ENCODE data around the gene TNFSF15.

TNFSF15 gene

DNA sequence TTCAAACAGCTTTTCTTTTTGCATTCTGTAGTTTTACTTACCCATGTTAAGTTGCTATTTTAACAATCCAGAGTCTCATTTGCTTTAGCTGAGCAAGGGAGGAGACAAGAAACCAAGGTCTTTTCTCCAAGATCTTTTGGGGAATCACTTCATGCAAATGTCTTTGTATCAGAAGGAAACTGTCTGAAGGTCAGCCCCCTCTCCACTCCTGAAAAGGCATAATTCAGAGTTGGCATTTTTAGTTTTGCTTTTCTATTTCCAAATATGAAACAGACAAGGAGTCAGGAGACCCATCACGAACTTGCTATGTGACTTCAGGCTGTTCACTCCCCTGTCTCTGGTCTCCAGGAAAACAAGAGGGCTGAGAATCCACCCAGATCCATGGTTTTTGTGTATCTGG is 12.3 kb upstream of the TNFSF15 start:
- ATAC-seq: no peak

DNA sequence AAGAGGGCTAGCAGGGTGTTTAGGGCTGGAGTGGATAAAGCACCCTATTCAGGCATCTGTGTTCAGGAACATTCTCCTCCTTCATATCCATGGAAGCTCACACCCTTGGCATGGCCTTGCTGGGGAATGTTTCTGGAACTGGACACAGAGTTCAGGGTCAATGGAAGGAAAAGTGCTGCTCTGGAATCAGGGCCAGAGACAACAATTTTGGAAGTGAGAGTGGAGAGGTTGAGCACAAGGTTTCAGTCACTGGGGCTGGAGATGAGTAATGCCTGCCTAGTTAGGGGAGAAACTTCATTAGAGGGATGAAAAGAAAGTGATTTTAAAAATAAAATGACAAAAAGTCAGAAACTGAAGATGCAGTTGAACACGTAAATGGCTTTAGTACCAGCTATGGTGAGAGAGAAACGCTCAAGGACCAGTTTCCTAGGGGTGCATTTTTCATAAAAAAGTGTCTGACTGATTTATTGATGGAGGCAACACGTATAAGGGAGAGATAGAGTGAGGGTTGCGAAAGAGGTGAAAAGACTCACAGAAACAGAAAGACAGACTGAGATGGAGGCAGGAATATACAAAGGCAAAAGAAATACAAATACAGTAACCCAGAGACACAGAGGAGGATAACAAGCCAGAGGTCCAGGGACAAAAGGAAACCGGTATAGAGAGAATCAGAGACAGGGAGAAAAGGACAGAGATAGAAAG is 8.0 kb upstream of the TNFSF15 start:
- no peak for ATAC-seq

More for the DNA sequence above, 12.3 kb upstream of the TNFSF15 start:
- TF ChIP-seq GLIS3 (CRISPR knock-in tag; IDR thresholded peaks at IDR 0.05): no peak
- no peak for TF ChIP-seq ZNF8 (CRISPR knock-in tag; IDR thresholded peaks at IDR 0.05)
- TF ChIP-seq ISL1 (CRISPR knock-in tag; IDR thresholded peaks at IDR 0.05): no peak
- no peak for TF ChIP-seq BACH2 (CRISPR knock-in tag; IDR thresholded peaks at IDR 0.05; ENCODE audit: borderline replicate concordance)
- TF ChIP-seq, protein P1, sequence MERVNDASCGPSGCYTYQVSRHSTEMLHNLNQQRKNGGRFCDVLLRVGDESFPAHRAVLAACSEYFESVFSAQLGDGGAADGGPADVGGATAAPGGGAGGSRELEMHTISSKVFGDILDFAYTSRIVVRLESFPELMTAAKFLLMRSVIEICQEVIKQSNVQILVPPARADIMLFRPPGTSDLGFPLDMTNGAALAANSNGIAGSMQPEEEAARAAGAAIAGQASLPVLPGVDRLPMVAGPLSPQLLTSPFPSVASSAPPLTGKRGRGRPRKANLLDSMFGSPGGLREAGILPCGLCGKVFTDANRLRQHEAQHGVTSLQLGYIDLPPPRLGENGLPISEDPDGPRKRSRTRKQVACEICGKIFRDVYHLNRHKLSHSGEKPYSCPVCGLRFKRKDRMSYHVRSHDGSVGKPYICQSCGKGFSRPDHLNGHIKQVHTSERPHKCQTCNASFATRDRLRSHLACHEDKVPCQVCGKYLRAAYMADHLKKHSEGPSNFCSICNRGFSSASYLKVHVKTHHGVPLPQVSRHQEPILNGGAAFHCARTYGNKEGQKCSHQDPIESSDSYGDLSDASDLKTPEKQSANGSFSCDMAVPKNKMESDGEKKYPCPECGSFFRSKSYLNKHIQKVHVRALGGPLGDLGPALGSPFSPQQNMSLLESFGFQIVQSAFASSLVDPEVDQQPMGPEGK (CRISPR knock-in tag; IDR thresholded peaks at IDR 0.05; ENCODE audit: borderline replicate concordance): no peak
- TF ChIP-seq, protein P2, sequence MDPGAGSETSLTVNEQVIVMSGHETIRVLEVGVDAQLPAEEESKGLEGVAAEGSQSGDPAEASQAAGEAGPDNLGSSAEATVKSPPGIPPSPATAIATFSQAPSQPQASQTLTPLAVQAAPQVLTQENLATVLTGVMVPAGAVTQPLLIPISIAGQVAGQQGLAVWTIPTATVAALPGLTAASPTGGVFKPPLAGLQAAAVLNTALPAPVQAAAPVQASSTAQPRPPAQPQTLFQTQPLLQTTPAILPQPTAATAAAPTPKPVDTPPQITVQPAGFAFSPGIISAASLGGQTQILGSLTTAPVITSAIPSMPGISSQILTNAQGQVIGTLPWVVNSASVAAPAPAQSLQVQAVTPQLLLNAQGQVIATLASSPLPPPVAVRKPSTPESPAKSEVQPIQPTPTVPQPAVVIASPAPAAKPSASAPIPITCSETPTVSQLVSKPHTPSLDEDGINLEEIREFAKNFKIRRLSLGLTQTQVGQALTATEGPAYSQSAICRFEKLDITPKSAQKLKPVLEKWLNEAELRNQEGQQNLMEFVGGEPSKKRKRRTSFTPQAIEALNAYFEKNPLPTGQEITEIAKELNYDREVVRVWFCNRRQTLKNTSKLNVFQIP (CRISPR knock-in tag; IDR thresholded peaks at IDR 0.05; ENCODE audit: borderline replicate concordance, low read depth): no peak
- TF ChIP-seq TOX (CRISPR knock-in tag; IDR thresholded peaks at IDR 0.05; ENCODE audit: borderline replicate concordance): no peak
- no peak for TF ChIP-seq RARB (CRISPR knock-in tag; IDR thresholded peaks at IDR 0.05)
- no peak for TF ChIP-seq CSDC2 (CRISPR knock-in tag; IDR thresholded peaks at IDR 0.05)
- no peak for TF ChIP-seq ARNTL (CRISPR knock-in tag; IDR thresholded peaks at IDR 0.05; ENCODE audit: borderline replicate concordance, low read depth)
- TF ChIP-seq, protein P3, sequence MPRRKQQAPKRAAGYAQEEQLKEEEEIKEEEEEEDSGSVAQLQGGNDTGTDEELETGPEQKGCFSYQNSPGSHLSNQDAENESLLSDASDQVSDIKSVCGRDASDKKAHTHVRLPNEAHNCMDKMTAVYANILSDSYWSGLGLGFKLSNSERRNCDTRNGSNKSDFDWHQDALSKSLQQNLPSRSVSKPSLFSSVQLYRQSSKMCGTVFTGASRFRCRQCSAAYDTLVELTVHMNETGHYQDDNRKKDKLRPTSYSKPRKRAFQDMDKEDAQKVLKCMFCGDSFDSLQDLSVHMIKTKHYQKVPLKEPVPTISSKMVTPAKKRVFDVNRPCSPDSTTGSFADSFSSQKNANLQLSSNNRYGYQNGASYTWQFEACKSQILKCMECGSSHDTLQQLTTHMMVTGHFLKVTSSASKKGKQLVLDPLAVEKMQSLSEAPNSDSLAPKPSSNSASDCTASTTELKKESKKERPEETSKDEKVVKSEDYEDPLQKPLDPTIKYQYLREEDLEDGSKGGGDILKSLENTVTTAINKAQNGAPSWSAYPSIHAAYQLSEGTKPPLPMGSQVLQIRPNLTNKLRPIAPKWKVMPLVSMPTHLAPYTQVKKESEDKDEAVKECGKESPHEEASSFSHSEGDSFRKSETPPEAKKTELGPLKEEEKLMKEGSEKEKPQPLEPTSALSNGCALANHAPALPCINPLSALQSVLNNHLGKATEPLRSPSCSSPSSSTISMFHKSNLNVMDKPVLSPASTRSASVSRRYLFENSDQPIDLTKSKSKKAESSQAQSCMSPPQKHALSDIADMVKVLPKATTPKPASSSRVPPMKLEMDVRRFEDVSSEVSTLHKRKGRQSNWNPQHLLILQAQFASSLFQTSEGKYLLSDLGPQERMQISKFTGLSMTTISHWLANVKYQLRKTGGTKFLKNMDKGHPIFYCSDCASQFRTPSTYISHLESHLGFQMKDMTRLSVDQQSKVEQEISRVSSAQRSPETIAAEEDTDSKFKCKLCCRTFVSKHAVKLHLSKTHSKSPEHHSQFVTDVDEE (CRISPR knock-in tag; IDR thresholded peaks at IDR 0.05): no peak

More for the DNA sequence above, 8.0 kb upstream of the TNFSF15 start:
- no peak for TF ChIP-seq SNAI2 (CRISPR knock-in tag; IDR thresholded peaks at IDR 0.05)
- no peak for TF ChIP-seq PPARA (CRISPR knock-in tag; IDR thresholded peaks at IDR 0.05; ENCODE audit: borderline replicate concordance)
- TF ChIP-seq BACH2 (CRISPR knock-in tag; IDR thresholded peaks at IDR 0.05; ENCODE audit: borderline replicate concordance): no peak
- TF ChIP-seq GLIS3 (CRISPR knock-in tag; IDR thresholded peaks at IDR 0.05): no peak
- no peak for TF ChIP-seq TCF4 (CRISPR knock-in tag; IDR thresholded peaks at IDR 0.05; ENCODE audit: borderline replicate concordance)
- TF ChIP-seq, protein P1 (CRISPR knock-in tag; IDR thresholded peaks at IDR 0.05; ENCODE audit: borderline replicate concordance): no peak
- TF ChIP-seq, protein P2 (CRISPR knock-in tag; IDR thresholded peaks at IDR 0.05; ENCODE audit: borderline replicate concordance, low read depth): no peak
- TF ChIP-seq ESRRG (CRISPR knock-in tag; IDR thresholded peaks at IDR 0.05): no peak
- TF ChIP-seq, protein P3 (CRISPR knock-in tag; IDR thresholded peaks at IDR 0.05): no peak
- no peak for TF ChIP-seq ARNTL (CRISPR knock-in tag; IDR thresholded peaks at IDR 0.05; ENCODE audit: borderline replicate concordance, low read depth)
- TF ChIP-seq, protein P4, sequence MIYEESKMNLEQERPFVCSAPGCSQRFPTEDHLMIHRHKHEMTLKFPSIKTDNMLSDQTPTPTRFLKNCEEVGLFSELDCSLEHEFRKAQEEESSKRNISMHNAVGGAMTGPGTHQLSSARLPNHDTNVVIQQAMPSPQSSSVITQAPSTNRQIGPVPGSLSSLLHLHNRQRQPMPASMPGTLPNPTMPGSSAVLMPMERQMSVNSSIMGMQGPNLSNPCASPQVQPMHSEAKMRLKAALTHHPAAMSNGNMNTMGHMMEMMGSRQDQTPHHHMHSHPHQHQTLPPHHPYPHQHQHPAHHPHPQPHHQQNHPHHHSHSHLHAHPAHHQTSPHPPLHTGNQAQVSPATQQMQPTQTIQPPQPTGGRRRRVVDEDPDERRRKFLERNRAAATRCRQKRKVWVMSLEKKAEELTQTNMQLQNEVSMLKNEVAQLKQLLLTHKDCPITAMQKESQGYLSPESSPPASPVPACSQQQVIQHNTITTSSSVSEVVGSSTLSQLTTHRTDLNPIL (CRISPR knock-in tag; IDR thresholded peaks at IDR 0.05; ENCODE audit: low read depth): no peak
- TF ChIP-seq ZNF70 (CRISPR knock-in tag; IDR thresholded peaks at IDR 0.05): no peak
- no peak for TF ChIP-seq ZNF8 (CRISPR knock-in tag; IDR thresholded peaks at IDR 0.05)
- no peak for TF ChIP-seq ZNF565 (CRISPR knock-in tag; conservative IDR thresholded peaks at IDR 0.05; ENCODE audit: low read depth)
- TF ChIP-seq ZC3H10 (CRISPR knock-in tag; IDR thresholded peaks at IDR 0.05): no peak
- TF ChIP-seq CSDC2 (CRISPR knock-in tag; IDR thresholded peaks at IDR 0.05): no peak
- no peak for TF ChIP-seq ZFP3 (CRISPR knock-in tag; IDR thresholded peaks at IDR 0.05)

All from SK-N-SH treated with all-trans-retinoic acid at 6 μM for 48 hours (cell line).